8988T (cell line): ENCODE measurements around the gene CCL28.

Experiments
- DNase-seq: peaks from one replicate; pipeline ENCODE4 v3.0.0; 2011

CCL28 gene

GRCh38 chr5:43354774-43355173, 57.4 kb downstream of the CCL28 start:
- DNase-seq: no peak

- no peak for DNase-seq
These were observed 58.5 kb downstream of the CCL28 start for GRCh38 chr5:43353668-43354067.

DNA sequence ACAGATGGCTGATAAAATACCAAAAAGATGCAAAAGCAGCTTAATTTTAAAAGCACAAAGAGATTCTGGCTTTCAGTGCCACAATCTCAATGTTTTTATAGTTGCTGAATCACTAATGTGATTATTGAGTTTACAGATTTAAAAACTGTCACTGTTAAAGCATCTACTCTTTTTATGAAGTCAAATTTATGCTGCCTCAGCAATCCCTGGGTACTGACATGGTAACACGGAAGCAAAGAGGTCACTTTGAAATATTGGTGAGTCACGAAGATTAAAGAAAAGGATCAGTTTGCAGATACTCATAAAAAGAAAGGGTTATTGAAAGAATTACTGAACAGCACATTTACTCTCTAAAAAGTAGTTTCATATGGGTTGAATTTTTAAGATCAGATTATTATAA, 59.3 kb downstream of the CCL28 start:
- DNase-seq: no peak

- no peak for DNase-seq
These were observed 60.1 kb downstream of the CCL28 start for GRCh38 chr5:43352131-43352530.

- no peak for DNase-seq
These were observed 63.3 kb downstream of the CCL28 start for GRCh38 chr5:43348861-43349363.

DNA sequence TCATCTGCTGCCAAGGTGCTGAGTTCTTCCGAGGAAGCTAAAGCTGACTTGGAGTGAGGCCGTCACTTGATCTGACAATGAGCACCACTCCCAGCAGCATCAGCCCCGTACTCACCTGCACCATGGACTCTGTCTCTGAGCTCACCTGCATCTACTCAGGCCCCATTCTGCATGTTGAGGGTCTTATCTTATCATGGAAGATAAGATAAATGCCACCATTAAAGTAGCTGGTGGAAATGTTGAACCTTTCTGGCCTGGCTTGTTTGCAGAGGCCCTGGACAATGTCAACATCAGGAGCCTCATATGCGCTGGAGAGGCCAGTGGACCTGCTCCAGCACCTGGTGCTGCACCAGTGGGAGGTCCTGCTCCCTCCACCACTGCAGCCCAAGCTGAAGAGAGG, 64.0 kb downstream of the CCL28 start:
- no peak for DNase-seq

DNA sequence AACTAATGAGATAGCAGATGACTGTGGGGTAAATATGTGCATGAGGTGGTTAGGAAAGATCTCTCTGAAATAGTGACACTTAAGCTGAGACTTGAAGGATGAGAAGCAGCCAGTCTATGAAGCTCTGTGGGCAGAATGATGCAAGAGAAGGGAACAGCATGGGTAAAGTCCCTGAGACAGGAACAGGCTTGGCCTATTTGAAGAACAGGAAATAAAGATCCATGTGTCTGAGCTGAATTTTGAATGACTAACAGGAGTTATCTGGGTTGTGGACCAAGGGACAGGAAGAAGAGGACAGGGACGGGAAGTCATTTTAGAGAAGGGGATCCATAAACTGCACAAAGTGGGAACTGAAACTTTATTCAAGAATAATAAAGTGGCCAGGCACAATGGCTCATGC, 73.3 kb downstream of the CCL28 start:
- DNase-seq: no peak

GRCh38 chr5:43336159-43336558, 76.0 kb downstream of the CCL28 start:
- no peak for DNase-seq

DNA sequence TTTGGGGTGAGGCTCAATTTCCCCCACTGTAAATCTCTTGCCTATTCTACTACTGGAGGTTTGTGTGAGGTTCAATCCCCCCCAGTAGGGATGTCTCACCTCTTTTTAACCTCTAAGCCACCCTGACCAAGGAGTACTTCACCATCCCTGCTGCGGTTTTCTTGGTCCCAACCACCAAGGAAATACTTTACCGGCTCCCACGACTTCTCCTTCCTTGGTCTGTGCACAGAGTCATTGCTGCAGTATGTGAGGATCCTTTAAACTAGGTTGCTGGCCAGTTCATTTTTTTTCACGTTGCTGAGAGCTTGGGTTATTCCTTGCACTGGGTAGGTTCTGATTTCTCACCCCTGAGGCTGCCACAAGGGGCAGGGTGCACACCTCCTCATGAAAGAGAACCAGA, 76.5 kb downstream of the CCL28 start:
- no peak for DNase-seq

DNA sequence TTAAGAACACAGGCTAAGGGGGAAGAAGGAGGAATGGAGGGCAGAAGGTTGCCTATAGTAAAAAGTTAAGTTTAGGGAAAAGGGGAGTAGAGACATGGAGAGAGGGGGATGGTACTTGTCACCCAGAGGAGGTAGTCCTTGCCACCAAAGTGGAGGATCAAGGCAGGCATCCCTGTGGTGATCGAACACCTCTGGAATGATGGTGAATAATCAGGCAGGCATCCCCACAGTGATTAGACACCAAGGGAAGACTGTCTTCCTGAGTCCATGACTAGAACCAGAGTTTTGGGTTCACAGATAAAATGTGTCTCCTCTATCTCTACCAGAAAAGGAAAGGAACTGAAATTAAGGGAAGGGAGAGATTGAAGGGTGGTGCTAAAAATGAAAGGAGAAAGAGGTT, 79.8 kb downstream of the CCL28 start:
- no peak for DNase-seq
